HG03432 (cell line): ENCODE data around the gene UBE2D2.
A peak's percentile ranks its signal among the peaks of the same experiment; 100 is the strongest.

Experiments used
- ATAC-seq: cut with Tn5 transposase; IDR thresholded peaks from one replicate; pipeline ENCODE4 v1.9.1; 2021; ENCODE audit warnings: mild to moderate bottlenecking, moderate library complexity; ENCODE audit not compliant: unreplicated experiment

The UBE2D2 gene

GRCh38 chr5:139671096-139671841 is 110.1 kb downstream of the UBE2D2 start:
- peak; percentile 15 for ATAC-seq

- no peak for ATAC-seq
Measured at GRCh38 chr5:139675213-139675612, 114.1 kb downstream of the UBE2D2 start.

- ATAC-seq = no peak
Measured at GRCh38 chr5:139675825-139676224, 114.7 kb downstream of the UBE2D2 start.

- ATAC-seq = no peak
Measured at GRCh38 chr5:139676406-139676805, 115.3 kb downstream of the UBE2D2 start.

- no peak for ATAC-seq
Measured at GRCh38 chr5:139676951-139677735, 116.0 kb downstream of the UBE2D2 start.
